K562 (cell line): ENCODE measurements around the gene RNF114. TPM values are rescaled to one million over a fixed set of nuclear protein-coding genes. Genes with fewer than 3 reads are reported as not detected.
A peak's percentile ranks its signal among the peaks of the same experiment; 100 is the strongest.

Experiments
- BMI1 ChIP-seq: fragments of 150-350 bp; IDR thresholded peaks from 2 replicates; pipeline ENCODE4 v1.6.1; 2014; ENCODE audit warnings: low read length
- BRCA1 ChIP-seq, 2 experiments: fragments of 450-650 bp in 1 of 2; sonication (generic) in 1 of 2; formaldehyde crosslinking in 1 of 2; IDR thresholded peaks; 2 replicates each; pipeline versions ENCODE4 v1.5.0 to v1.6.1; 2017 to 2020; ENCODE audit warnings: mild to moderate bottlenecking in 1 of 2, missing genetic modification reagents in 1 of 2
- CEBPB ChIP-seq: fragments of 450-650 bp; IDR thresholded peaks from 2 replicates; pipeline ENCODE4 v1.6.1; 2016; ENCODE audit warnings: missing genetic modification characterization, missing compliant biosample characterization
- CHD7 ChIP-seq: fragments of 200-600 bp; sonication (generic); IDR thresholded peaks from one replicate; pipeline ENCODE4 v1.6.1; 2012; ENCODE audit warnings: mild to moderate bottlenecking, low read depth, low read length, inconsistent platforms
- DACH1 ChIP-seq: fragments of 450-650 bp; IDR thresholded peaks from 2 replicates; pipeline ENCODE4 v1.6.1; 2018; ENCODE audit not compliant: partially characterized antibody
- DIDO1 ChIP-seq: fragments of 450-650 bp; IDR thresholded peaks from 2 replicates; pipeline ENCODE4 v1.6.1; 2016; ENCODE audit warnings: low read depth, missing biosample characterization, missing genetic modification characterization
- MTA3 ChIP-seq: fragments of 450-650 bp; formaldehyde crosslinking; IDR thresholded peaks from 2 replicates; pipeline ENCODE4 v1.6.1; 2017; ENCODE audit warnings: mild to moderate bottlenecking, borderline replicate concordance
- NFE2L1 ChIP-seq: fragments of 450-650 bp; IDR thresholded peaks from 2 replicates; pipeline ENCODE4 v1.6.1; 2016; ENCODE audit warnings: missing genetic modification characterization, low read depth, mild to moderate bottlenecking, missing compliant biosample characterization, moderate library complexity, borderline replicate concordance
- NUFIP1 ChIP-seq: fragments of 450-650 bp; IDR thresholded peaks from 2 replicates; pipeline ENCODE4 v1.6.1; 2018; ENCODE audit not compliant: partially characterized antibody
- RBM25 ChIP-seq: fragments of 200-400 bp; formaldehyde crosslinking; IDR thresholded peaks from 2 replicates; pipeline ENCODE4 v1.6.1; 2018; ENCODE audit warnings: low read length, low read depth, moderate library complexity; ENCODE audit not compliant: severe bottlenecking
- SIN3A ChIP-seq, 2 experiments: fragments of 150-350 bp in 1 of 2; IDR thresholded peaks; 2 replicates each; pipeline ENCODE4 v1.6.1; 2011 to 2016; ENCODE audit warnings: borderline replicate concordance in 2 of 2, low read depth in 2 of 2, low read length in 2 of 2, mild to moderate bottlenecking in 2 of 2, moderate library complexity in 2 of 2; ENCODE audit not compliant: control insufficient read depth in 1 of 2
- SMC3 ChIP-seq: conservative IDR thresholded peaks from 2 replicates; pipeline ENCODE4 v1.6.1; 2011; ENCODE audit warnings: low read depth, low read length, improper control_type of control experiment; ENCODE audit not compliant: insufficient read depth
- TEAD1 ChIP-seq, 2 experiments: fragments of 450-650 bp in 1 of 2; sonication (generic) in 1 of 2; formaldehyde crosslinking; IDR thresholded peaks; 2 replicates each; pipeline versions ENCODE4 v1.4.0 to v1.8.0; 2020 to 2022; ENCODE audit warnings: mild to moderate bottlenecking in 2 of 2, missing genetic modification reagents in 1 of 2
- ZNF140 ChIP-seq: fragments of 250-450 bp; sonication (Bioruptor Pico); IDR thresholded peaks from 2 replicates; pipeline ENCODE4 v1.8.0; 2021; ENCODE audit warnings: moderate library complexity, mild to moderate bottlenecking, inconsistent platforms
- ZNF316 ChIP-seq: fragments of 450-650 bp; IDR thresholded peaks from 2 replicates; pipeline ENCODE4 v1.6.1; 2016
- ZNF583 ChIP-seq: fragments of 250-450 bp; sonication (Bioruptor Pico); IDR thresholded peaks from 2 replicates; pipeline ENCODE4 v1.4.0; 2020
- ZNF707 ChIP-seq: fragments of 250-450 bp; sonication (Bioruptor Pico); conservative IDR thresholded peaks from 2 replicates; pipeline ENCODE4 v1.8.0; 2022; ENCODE audit warnings: inconsistent platforms, mild to moderate bottlenecking, moderate library complexity
- polyA plus RNA-seq, 8 experiments: library from polyadenylated mRNA; depleted of rRNA in 4 of 8; stranded (reverse) in 5 of 8; unstranded in 3 of 8; fragments of >200 nt; fragmentation: Nextera tagmentation in 2 of 8; fragmentation: Illumina TruSeq in 1 of 8; extraction: Ambion mirVana in 2 of 8; extraction: Trizol in 1 of 8; gene quantifications; 2 replicates each; pipeline versions ENCODE4 v1.2.1 to v1.2.3, GENCODE V29; 2011 to 2014; ENCODE audit warnings: inconsistent platforms in 1 of 8, missing spikeins in 1 of 8
- total RNA-seq, 7 experiments: library from RNA; depleted of rRNA in 6 of 7; stranded (reverse); fragments of >200 nt in 6 of 7; fragmentation: Illumina TruSeq in 2 of 7; extraction: Trizol in 2 of 7; gene quantifications; 2 replicates each; pipeline versions ENCODE4 v1.2.1 to v1.2.3, GENCODE V29; 2011 to 2021; ENCODE audit warnings: low replicate concordance in 1 of 7

Gene RNF114
- total and polyA plus RNA-seq, 9 of the 15 experiments (the other 6 are each of a cell fraction or from before 2014, with no cell fraction given): 38.6 to 111 (median 62.6) TPM

GRCh38 chr20:49915380-49916145 lies 20.6 kb upstream of the RNF114 start, which contains the start of gene SPATA2 (continued):
- TF ChIP-seq CHD7 (no peak), ZNF583 (no peak), ZNF707 (CRISPR knock-in tag) (peak; percentile 26; the same call in 1 of the 2 replicates), DACH1 (peak; percentile 34), SIN3A (IDR thresholded peaks at IDR 0.05; ENCODE audit: borderline replicate concordance in 2 of 2, control insufficient read depth in 1 of 2, low read depth in 2 of 2, low read length in 2 of 2) (peak; percentile 49 to 54; a peak in 3 of 4 replicates), DIDO1 (tag) (peak; percentile 97), RBM25 (peak; percentile 99), NFE2L1 (no peak), NUFIP1 (no peak), ZNF316 (peak; percentile 77), BMI1 (peak; percentile 94), CEBPB (tag) (peak; percentile 57), SMC3 (no peak), ZNF140 (CRISPR knock-in tag) (0 out of 2 replicates have a peak, but pooled peaks have one; percentile 65), TEAD1 (CRISPR knock-in tag; IDR thresholded peaks at IDR 0.05) (peak in 1 of 2 experiments; percentile 57; a peak in 1 of 4 replicates), MTA3 (peak; percentile 68; the same call in 1 of the 2 replicates), BRCA1 (IDR thresholded peaks at IDR 0.05) (no peak), BRCA1 (CRISPR knock-in tag; IDR thresholded peaks at IDR 0.05) (no peak)
